ENCODE measurements around the gene HS3ST6.
"Not testable (repeated sequence)": the region's sequence is repeated elsewhere in the genome, so short reads cannot be mapped to it uniquely, and the experiment has no call there.

The HS3ST6 gene

DNA sequence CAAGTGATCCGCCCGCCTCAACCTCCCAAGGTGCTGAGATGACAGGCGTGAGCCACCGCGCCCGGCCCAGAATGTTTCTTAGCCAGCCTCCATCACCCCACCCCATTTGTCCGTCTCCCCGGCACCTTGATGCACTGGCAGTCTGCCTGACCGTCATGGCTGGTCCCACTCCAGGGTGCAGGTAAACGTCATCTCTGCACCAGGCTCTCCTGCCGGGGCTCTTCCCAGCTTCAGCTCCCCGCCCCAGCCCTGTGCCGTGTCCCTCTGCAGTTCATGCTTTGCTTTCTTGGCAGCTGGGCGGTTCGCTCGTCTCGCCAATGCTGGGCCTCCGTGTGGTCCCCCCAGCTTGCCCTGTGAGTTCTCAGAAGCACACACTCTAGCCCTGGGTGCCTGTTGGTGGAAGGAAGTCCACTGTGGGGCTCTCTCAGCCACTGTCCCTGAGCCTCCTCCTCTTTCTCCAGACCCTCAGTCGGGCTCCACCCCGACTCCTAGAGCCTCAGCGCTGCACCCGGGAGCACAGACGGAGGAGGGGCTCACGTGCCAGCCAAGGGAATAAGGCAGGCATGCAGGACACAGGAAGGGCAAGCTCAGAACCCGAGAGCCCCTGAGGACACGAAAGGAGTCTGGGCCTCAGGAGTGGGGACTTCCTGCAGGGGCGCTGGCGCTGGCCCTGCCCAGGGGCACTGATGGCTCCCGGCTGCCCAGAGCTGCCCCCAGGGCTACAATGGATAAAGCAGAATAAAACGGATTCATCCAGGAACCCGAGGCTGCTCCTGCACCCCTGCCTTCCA lies 12.0 kb downstream of the HS3ST6 start:
- no peak for FAIRE-seq

DNA sequence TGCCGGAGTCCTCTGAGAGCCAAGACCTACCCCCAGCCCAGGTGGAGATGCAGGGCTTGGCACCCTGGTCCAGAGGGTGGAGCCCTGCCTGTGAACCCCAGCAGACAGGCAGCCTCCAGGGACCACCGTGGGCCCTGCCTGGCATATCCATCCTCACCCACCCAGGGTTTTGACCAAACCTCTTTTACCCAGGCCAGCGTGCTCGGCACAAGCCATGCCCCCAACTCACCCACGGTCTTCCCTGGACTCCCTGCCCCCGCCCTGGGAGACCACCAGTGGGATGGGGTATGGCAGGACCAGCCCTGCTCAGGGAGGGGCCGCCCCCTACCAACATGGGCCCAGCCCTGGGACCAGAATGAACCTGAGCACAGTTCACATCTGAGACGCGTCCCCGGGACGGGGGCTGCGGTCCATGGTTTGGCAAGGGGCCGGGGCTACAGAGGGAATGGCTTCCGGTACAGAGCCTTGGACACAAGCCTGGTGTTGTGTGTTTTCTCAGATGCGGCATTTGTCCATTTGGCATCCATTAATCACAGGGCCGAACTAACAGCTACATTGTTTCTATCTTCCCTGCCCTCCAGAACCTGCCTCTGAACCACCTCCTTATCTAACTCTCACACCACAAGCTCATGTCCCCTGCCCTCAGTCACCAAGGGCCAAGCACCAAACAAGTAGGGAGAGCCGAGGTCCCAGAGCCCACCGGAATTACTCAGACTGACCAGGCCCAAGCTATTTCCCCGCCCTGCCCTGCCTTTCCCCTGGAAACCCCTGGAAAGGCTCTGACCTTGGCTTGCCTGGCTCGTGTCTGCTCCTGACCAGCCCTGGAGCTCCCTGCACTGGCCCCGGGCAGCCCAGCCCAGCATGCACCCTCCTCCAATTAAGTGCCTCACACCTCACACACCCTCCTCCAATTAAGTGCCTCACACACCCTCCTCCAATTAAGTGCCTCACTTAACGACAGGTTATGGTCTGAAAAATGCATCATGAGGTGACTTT lies 14.1 kb downstream of the HS3ST6 start:
- no peak for FAIRE-seq

DNA sequence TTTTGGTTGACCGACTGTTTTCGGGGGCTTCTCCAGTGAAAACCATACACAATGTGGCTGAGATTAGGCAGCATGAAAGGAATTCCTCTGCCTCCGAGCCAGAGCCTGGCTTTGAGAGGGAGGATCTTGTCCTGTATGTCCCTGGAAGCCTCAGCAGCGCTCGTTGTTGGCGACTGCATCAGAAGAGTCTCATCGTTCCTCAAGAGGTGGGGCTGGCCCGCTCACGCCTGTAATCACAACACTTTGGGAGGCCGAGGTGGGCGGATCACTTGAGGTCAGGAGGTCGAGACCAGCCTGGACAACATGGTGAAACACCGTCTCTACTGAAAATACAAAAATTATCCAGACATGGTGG lies 15.0 kb downstream of the HS3ST6 start:
- FAIRE-seq = no peak

DNA sequence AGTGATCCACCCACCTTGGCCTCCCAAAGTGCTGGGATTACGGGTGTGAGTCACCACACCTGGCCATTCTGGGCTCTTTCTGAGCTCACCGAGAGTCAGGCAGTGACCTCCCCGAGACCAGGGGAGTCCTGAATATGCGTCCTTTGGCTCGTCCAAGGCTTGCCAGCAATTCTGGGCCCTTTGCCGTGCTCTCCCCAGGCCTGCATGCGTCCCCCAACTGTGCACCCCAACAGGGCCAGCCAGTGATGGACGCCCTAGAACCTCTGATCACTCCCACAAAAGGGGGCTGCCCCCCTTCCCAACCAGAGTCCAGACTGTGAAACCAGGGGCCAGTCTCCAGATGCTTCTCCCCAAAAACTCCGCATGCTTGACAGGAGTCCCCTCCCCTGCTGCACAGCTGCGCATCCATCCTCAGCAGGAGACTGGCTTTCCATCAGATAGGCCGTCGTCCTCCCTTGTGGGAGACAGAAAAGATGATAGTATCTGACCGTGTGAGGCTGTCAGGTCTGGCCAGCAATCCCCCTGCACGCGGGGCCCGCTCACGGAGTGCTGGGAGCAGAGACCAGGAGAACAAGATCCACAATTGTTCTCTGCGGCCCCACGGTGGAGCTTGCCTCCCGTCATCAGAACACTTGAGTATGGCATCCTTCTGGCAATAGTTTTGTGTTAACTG lies 15.5 kb downstream of the HS3ST6 start:
- no peak for FAIRE-seq

DNA sequence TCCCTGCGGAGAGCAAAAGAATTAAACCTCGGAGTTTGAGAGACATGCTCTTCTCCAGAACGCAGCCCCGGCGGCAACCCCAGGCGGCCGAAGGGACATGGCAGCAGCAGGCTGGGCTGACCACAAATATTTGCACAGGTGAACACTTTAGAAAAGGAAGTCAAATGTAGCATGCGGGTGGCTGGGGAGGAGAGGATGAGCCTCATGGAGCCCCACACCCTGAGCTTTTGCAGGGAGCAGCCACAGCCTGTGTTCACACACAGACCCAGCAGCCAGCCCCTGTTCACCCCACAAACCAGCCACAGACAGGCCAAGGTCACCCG lies 17.8 kb downstream of the HS3ST6 start:
- FAIRE-seq = no peak

DNA sequence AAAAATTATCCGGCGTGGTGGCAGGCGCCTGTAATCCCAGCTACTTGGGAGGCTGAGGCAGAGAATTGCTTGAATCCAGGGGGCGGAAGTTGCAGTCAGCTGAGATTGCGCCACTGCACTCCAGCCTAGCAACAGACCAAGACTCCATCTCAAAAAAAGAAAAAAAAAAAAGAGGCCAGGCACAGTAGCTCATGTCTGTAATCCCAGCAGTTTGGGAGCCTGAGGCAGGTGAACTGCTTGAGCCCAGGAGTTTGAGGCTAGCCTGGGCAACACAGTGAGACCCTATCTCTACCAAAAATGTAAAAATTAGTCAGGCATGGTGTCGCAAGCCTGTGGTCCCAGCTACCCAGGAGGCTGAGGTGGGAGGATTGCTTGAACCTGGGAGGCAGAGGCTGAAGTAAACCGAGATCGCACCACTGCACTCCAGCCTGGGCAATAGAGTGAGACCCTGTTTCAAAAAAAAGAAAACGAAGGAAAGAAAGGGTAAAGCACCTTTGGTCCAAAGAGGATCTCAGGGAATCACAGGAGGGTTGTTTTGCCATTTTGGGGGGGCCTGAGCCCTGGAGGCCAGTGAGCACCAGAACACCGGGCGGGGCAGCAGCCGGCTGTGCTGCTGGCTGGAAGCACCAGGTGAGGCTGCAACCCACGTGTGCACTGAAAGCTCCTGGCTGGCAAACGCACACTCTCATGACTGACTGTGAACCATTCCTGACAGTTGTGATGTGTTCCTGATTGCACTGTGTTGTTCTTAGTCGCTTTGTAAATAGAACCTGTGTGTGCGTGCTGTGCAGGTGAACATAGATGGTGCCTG lies 18.4 kb downstream of the HS3ST6 start:
- FAIRE-seq = no peak

DNA sequence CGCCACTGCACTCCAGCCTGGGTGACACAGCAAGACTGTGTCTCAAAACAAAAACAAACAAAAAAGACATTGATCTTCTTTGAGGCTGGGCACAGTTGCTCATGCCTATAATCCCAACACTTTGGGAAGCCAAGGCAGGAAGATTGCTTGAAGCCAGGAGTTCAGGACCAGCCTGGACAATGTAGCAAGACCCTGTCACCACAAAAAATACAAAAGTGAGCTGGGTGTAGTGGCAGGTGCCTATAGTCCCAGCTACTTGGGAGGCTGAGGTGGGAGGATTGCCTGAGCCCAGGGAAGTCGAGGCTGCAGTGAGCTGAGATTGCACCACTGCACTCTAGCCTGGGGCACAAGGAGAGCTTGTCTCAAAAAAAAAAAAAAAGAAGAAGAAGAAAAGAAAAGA lies 20.5 kb downstream of the HS3ST6 start:
- FAIRE-seq = not testable (repeated sequence)

DNA sequence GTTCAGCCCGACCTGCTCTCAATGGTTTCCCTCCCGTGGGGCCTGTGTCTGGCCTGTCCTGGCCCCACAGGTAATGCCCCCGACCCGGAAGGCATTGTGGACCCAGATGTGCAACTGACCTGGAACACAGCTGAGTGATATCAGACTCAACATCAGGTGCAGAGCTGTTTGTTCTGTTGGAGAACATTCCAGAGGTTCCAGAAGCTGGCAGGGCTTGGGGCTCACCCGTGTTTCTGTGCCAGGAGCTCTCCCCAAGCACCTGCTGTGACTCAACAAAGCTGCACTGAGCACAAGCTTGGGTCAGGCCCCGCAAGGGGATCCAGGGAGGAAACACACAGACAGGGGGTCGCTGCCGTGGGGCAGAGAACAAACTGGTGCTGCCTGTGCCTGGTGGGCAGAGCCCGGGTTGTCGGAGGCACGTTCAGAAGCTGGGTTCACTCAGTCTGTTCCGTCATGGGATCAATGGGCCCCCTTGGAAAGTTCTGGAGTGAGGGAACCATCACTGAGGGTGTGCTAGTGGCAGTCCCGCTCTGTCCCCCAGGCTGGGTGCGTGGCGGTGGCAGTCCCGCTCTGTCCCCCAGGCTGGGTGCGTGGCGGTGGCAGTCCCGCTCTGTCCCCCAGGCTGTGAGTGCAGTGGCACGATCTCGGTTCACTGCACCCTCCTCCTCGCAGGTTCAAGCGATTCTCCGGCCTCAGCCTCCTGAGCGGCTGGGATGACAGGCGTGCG lies 22.1 kb downstream of the HS3ST6 start:
- no peak for FAIRE-seq

DNA sequence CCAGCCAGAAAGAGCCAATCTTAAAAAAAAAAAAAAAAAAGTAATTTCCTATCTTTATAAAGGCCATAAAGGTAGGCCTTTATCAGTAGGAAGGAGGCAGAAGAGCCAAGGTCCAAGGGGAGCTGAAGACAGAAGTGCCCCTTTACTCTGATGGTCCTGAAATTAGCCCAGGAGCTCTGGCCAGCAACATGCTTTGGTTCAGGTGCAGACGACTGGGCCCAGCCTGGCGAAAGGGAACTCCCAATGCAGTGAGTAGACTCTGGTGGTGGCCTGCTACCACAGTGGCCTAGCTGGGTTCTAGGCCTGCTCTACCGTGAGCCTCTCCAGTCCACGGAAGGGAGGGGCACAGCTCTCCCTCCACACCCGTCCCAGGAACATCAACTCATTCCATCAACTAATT lies 23.1 kb downstream of the HS3ST6 start:
- FAIRE-seq = no peak

DNA sequence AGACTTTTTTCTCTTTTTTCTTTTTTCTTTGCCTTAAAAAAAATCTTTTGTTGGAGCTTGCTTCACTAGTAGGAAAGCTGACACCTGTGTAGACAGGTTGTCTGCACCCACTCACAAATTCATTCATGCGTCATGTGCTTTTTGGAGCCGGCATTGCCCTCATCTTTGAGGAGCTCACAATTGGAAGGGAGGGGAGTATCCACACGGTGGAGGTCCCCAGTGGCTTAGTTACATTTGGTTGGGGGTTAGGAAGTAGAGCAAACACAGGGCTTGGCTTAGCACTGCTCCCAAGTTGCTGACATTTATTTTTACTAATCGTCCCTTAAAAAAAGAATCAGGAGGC lies 27.5 kb downstream of the HS3ST6 start:
- FAIRE-seq = no peak

DNA sequence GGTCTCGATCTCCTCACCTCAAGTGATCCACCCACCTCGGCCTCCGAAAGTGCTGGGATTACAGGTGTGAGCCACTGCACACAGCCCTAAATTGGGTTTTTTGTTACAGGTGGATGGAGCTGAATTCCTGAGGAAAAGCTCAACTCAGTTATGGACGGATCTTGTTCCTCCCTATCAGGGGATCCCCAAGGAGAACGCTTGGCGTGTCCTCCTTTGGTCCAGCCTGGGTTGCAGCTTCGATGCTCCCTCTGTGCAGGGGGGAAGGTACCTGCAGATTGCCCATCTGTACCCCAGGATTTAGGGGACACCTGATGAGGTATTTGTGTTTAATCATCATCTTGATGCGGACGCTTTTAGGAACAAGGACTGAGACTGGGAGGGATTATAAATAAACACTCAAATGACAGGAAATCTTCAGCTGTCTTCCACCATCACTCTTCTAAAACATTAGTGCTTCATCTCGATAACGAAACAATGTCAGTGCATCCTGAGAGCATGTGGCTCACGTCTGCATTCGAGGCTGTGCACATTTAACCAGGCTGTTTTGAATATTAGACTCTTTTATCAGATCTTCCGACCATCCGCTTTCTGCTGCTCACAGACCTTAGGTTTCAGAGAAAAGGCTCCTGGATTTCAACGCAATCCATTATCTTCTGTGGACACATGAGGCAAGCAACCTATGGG lies 28.0 kb downstream of the HS3ST6 start:
- FAIRE-seq = no peak

DNA sequence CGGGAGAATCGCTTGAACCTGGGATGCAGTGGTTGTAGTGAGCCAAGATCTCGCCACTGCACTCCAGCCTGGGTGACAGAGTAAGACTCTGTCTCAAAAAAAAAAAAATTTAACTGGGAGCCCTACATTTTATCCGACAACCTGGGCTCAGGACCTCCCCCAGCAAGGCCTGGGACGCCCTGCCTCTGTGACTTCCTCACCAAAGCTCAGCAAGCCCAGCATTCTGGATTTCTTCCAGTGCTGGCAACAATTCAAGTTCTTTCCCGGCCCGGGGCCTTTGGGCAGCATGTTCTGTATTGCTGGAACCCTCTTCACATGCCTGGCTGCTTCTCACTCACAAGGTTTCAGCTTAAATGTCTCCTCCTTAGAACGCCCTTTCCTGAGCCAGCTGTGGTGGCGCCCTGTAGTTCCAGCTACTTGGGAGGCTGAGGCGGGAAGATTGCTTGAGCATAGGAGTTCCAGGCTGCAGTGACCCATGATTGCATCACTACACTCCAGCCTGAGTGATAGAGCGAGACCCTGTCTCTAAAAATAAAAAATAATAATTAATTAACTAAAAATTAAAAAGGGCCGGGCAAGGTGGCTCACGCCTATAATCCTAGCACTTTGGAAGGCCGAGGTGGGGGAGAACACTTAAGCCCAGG lies 30.4 kb downstream of the HS3ST6 start:
- FAIRE-seq = no peak

DNA sequence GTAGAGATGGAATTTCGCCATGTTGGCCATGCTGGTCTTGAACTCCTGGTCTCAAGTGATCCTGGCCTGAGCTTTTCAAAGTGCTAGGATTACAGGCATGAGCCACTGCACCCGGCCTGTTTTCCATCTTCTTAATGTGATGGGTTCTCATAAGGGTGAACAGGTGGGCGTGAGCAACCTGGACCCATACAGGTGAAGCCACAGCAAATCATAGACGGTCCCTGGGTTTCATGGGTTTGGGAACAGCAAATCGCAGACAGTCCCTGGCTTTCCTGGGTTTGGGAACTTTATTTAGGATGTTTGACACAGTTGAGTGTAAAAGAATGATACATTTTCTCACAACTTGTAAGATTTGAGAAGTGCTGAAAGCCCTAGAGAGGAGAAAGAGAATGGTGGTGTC lies 33.3 kb downstream of the HS3ST6 start:
- FAIRE-seq = no peak

DNA sequence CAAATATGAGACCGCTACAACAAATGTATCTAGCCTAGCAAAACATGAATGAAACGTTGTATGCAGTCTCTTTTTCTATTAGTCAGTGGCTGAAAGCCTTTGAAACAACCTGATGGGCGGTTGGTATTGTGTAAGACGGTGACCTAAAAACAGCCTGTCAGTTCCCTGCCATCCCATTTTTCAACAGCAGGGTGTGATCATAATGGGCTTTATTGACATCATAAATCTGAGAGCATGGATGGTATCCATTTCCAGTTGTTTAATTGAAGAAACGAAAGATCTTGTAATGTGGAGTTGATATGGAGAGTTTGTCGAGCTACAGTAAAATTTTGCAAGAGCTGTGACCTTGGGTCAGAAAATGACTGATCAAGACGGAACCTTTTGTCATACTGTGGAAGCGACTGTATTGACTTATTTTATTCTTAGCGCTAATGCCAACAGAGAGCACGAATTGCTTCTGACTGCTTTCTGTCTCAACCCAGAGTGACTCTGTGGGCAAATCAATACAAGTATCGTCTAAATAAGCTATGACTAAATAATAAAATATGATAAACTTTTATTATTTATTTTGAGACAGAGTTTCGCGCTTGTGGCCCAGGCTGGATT lies 34.0 kb downstream of the HS3ST6 start:
- FAIRE-seq = no peak

DNA sequence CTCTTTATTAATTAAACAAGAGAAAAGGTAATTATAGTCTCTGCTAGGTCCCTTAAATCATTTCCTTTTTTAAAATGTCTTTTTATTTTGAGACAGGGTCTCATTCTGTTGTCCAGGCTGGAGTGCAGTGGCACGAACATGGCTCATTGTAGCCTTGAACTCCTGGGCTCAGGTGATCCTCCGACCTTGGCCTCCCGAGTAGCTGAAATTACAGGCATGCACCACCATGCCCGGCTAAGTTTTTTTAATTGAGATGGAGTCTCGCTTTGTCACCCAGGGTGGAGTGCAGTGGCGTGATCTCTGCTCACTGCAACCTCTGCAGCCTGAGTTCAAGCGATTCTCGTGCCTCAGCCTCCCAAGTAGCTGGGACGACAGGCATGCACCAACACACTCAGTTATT lies 37.0 kb downstream of the HS3ST6 start:
- FAIRE-seq = not testable (repeated sequence)

DNA sequence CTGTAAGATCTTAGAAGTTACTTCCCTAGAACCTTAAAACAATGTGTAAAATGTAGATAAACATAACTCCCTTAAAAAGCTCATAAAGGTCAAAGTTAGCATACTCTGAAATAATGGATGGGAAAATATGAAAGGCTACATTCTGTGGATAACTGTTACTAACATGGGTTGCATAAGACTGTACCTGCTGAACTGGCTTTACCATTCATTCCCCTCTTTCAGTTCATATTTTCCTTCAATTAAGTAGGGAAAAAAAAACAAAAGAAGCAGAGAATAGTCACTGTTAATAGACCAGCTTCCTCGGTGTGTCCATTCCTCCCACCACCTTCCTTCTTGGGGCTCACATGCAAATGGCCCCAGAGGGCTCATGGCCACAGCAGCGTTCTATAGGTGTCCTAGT lies 38.7 kb downstream of the HS3ST6 start:
- FAIRE-seq = no peak

DNA sequence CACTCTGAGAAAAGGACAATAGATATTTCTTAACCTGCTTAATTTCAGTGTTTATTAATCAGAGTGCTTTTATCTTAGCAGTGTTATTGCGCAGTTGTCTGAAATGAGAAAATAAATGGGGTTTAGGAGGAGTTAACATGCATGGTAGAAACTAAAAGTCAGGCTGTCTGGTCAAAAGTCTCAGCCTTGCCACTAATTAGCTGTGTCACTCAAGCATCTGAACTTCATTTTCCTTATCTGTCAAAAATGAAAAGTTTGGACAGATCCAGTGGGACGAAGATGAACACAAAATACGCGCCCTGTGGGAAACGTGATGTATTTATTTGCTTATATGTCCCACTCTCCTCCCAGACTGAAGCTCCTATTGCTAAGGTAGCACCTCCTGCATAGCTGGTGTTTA lies 40.0 kb downstream of the HS3ST6 start:
- no peak for FAIRE-seq

DNA sequence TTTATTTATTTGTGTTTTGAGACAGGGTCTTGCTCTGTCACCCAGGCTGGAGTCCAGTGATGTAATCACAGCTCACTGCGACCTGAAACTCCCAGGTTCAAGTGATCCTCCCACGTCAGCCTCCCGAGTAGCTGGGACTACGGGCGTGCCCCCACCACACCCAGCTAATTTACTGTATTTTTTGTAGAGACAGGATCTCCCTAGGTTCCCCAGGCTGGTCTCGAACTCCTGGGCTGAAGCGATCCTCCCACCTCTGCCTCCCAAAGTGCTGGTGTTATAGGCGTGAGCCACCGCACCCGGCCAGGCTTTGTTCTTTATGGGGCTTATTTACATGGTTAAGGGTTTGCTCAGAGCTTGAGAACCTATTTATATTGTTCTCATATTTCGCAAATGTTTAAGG lies 40.4 kb downstream of the HS3ST6 start:
- FAIRE-seq = no peak

DNA sequence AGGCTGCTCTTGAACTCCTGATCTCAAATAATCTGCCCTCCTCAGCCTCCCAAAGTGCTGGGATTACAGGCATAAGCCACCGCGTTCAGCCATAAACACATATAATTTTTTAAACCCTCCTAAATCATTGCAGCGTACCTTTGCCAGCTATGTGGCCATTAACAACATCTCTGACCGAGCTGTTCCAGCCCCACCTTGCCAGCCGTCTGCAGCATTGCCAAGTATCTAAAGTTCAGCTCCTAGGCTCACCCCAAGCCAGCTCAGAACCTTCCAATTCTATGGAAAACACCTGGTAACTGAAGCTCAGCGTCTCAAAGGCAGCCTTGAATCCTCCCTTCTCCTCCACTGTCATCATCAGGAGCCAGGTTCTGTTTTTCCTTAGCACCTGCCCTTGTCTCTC lies 41.1 kb downstream of the HS3ST6 start:
- FAIRE-seq = no peak

DNA sequence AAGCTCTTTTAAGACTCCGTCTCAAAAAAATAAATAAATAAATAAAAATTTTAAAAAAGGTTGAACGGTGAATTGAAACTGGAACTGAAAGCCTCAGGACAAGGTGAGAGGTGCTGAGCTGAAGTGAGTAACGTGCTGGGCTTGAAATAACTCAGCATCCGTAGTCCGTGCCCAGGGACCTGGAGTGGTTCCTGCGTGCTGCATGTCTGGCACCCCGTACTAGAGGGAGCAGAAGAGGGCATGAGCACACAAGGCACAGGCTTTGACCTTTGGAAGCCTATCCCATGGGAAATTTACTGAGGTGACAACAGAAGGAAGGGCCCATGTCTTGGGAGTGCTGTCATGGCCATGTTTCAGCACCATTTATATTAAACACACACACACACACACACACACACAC lies 41.7 kb downstream of the HS3ST6 start:
- FAIRE-seq = no peak

DNA sequence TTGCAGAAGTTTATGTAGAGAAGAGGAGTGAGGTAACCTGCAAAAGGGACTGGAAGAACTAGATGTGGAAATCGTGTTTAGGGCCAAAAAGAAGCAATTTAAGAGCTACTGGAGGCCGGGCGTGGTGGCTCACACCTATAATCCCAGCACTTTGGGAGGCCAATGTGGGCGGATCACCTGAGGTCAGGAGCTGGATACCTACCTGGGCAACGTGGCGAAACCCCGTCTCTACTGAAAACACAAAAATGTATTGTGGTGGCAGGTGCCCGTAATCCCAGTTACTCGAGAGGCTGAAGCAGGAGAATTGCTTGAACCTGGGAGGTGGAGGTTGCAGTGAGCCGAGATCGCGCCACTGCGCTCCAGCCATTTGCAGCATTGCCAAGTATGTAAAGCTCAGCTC lies 42.1 kb downstream of the HS3ST6 start:
- FAIRE-seq = not testable (repeated sequence)

Data from endometrium (tissue), 2 donors.